ENCODE measurements around the gene WEE2. TPM values are rescaled to one million over a fixed set of nuclear protein-coding genes. Genes with fewer than 3 reads are reported as not detected.

The WEE2 gene
- total RNA-seq, 1 experiment from 2014 or later = 0.04 TPM

DNA sequence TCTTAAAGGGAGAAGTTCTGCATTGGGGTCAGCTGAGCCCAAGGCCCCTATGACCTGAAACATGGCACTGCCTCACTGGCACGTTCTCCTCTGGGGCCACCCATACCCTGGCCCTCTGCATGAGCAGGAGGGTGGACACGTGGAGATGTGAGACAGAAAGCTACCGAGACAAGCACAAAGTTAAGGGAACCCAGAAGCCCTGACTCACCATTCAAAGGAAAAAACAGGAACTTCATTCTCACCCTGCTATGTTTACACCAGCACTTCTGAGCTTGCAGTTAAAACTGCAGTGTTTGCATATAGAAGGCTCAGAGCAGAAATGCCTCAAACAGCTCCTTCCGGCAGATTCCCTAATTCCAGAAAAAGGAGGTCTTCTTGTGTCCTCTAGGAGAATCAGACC, 47.9 kb upstream of the WEE2 start:
- POLR2A ChIA-PET = no interaction called here
- Mint-ChIP-seq H3K4me1 (no peaks in the 10 kb centered on the region), H3K36me3 (peaks cover 28% of the 10 kb centered on the region), H3K27me3 (ENCODE audit: low read depth) (no peaks in the 10 kb centered on the region), H3K9me3 (no peaks in the 10 kb centered on the region), H3K4me3 (no peak overlapping the region), H3K27ac (0 out of 2 replicates have a peak overlapping the region, but pooled peaks have one; percentile 12)
- CTCF ChIA-PET = interaction anchor here (0.6 to 2.4 kb wide), 2 partner anchors 14 to 592 kb away, joined by 3 to 11 read pairs; no protein-coding TSS in a partner anchor
- ATAC-seq = no peak
- DNase-seq (ENCODE audit: low spot score) = no peak
- TF ChIP-seq ZNF317 (CRISPR knock-in tag; IDR thresholded peaks at IDR 0.05; ENCODE audit: borderline replicate concordance, low read depth) (no peak), ZNF396 (CRISPR knock-in tag; IDR thresholded peaks at IDR 0.05; ENCODE audit: borderline replicate concordance) (no peak), FOXP1 (CRISPR knock-in tag; IDR thresholded peaks at IDR 0.05; ENCODE audit: borderline replicate concordance) (no peak), TEAD4 (CRISPR knock-in tag; IDR thresholded peaks at IDR 0.05) (no peak), NFE2L1 (CRISPR knock-in tag; IDR thresholded peaks at IDR 0.05) (no peak), NR2C2 (CRISPR knock-in tag; IDR thresholded peaks at IDR 0.05) (no peak), IRF2 (CRISPR knock-in tag; IDR thresholded peaks at IDR 0.05; ENCODE audit: borderline replicate concordance, low read depth) (no peak)
- TF ChIP-seq, protein P1, sequence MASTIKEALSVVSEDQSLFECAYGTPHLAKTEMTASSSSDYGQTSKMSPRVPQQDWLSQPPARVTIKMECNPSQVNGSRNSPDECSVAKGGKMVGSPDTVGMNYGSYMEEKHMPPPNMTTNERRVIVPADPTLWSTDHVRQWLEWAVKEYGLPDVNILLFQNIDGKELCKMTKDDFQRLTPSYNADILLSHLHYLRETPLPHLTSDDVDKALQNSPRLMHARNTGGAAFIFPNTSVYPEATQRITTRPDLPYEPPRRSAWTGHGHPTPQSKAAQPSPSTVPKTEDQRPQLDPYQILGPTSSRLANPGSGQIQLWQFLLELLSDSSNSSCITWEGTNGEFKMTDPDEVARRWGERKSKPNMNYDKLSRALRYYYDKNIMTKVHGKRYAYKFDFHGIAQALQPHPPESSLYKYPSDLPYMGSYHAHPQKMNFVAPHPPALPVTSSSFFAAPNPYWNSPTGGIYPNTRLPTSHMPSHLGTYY (CRISPR knock-in tag; IDR thresholded peaks at IDR 0.05) = no peak
- TF ChIP-seq, protein P2, sequence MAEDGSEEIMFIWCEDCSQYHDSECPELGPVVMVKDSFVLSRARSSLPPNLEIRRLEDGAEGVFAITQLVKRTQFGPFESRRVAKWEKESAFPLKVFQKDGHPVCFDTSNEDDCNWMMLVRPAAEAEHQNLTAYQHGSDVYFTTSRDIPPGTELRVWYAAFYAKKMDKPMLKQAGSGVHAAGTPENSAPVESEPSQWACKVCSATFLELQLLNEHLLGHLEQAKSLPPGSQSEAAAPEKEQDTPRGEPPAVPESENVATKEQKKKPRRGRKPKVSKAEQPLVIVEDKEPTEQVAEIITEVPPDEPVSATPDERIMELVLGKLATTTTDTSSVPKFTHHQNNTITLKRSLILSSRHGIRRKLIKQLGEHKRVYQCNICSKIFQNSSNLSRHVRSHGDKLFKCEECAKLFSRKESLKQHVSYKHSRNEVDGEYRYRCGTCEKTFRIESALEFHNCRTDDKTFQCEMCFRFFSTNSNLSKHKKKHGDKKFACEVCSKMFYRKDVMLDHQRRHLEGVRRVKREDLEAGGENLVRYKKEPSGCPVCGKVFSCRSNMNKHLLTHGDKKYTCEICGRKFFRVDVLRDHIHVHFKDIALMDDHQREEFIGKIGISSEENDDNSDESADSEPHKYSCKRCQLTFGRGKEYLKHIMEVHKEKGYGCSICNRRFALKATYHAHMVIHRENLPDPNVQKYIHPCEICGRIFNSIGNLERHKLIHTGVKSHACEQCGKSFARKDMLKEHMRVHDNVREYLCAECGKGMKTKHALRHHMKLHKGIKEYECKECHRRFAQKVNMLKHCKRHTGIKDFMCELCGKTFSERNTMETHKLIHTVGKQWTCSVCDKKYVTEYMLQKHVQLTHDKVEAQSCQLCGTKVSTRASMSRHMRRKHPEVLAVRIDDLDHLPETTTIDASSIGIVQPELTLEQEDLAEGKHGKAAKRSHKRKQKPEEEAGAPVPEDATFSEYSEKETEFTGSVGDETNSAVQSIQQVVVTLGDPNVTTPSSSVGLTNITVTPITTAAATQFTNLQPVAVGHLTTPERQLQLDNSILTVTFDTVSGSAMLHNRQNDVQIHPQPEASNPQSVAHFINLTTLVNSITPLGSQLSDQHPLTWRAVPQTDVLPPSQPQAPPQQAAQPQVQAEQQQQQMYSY (CRISPR knock-in tag; IDR thresholded peaks at IDR 0.05) = no peak
- TF ChIP-seq, protein P3, sequence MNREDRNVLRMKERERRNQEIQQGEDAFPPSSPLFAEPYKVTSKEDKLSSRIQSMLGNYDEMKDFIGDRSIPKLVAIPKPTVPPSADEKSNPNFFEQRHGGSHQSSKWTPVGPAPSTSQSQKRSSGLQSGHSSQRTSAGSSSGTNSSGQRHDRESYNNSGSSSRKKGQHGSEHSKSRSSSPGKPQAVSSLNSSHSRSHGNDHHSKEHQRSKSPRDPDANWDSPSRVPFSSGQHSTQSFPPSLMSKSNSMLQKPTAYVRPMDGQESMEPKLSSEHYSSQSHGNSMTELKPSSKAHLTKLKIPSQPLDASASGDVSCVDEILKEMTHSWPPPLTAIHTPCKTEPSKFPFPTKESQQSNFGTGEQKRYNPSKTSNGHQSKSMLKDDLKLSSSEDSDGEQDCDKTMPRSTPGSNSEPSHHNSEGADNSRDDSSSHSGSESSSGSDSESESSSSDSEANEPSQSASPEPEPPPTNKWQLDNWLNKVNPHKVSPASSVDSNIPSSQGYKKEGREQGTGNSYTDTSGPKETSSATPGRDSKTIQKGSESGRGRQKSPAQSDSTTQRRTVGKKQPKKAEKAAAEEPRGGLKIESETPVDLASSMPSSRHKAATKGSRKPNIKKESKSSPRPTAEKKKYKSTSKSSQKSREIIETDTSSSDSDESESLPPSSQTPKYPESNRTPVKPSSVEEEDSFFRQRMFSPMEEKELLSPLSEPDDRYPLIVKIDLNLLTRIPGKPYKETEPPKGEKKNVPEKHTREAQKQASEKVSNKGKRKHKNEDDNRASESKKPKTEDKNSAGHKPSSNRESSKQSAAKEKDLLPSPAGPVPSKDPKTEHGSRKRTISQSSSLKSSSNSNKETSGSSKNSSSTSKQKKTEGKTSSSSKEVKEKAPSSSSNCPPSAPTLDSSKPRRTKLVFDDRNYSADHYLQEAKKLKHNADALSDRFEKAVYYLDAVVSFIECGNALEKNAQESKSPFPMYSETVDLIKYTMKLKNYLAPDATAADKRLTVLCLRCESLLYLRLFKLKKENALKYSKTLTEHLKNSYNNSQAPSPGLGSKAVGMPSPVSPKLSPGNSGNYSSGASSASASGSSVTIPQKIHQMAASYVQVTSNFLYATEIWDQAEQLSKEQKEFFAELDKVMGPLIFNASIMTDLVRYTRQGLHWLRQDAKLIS (CRISPR knock-in tag; IDR thresholded peaks at IDR 0.05; ENCODE audit: borderline replicate concordance) = no peak

DNA sequence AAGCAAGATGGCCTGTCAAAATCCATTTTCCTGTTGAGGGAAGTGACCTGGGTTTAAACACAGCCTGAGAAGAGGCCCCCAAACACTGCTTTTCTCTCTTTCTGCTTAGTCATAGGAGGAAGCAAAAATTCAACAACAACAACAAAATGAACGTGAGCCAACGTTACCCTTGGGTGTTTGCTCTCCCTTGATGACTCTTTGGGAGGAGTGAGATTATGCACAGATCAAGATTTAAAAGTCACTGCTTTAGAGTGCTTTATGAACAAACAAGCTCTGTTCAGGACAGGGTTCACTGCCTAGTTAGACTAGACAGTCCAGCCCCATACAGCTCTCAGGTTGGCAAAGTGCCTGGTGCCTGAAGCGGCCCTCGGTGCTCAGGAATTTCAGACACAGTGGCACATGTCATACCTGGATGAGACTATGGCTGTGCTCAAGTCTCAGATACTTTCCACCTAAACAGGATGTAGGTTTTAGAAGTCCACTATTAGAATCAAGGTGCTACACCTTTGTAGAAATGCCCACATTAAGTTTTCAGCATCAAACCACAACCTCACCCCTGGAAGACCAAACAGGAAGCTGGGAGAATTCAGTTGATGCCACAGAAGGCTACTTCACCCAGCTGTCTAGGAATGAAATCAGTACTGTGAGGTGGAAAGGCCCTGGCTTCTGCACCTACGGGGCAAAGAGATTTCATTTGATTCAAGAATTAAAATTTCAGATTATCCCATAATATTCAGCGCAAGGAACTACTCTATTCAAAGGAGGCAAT, 44.9 kb upstream of the WEE2 start:
- no peak for DNase-seq (ENCODE audit: low spot score)
- Mint-ChIP-seq H3K27ac (no peak overlapping the region), H3K27me3 (ENCODE audit: low read depth) (no peaks in the 10 kb centered on the region), H3K36me3 (peaks cover 35% of the 10 kb centered on the region), H3K9me3 (no peaks in the 10 kb centered on the region), H3K4me1 (no peaks in the 10 kb centered on the region), H3K4me3 (no peak overlapping the region)
- ChIA-PET POLR2A (interaction anchor here (0.6 kb wide), 2 partner anchors 296 to 848 kb away, joined by 3 to 4 read pairs; no protein-coding TSS in a partner anchor), CTCF (interaction anchor here (1.4 kb wide), 1 partner anchor 11 kb away, joined by 3 read pairs; no protein-coding TSS in a partner anchor)
- no peak for ATAC-seq
- TF ChIP-seq JUN (CRISPR knock-in tag; IDR thresholded peaks at IDR 0.05) (no peak), ZNF671 (CRISPR knock-in tag; IDR thresholded peaks at IDR 0.05) (no peak), GABPB1 (CRISPR knock-in tag; IDR thresholded peaks at IDR 0.05) (no peak)
- TF ChIP-seq, protein P4, sequence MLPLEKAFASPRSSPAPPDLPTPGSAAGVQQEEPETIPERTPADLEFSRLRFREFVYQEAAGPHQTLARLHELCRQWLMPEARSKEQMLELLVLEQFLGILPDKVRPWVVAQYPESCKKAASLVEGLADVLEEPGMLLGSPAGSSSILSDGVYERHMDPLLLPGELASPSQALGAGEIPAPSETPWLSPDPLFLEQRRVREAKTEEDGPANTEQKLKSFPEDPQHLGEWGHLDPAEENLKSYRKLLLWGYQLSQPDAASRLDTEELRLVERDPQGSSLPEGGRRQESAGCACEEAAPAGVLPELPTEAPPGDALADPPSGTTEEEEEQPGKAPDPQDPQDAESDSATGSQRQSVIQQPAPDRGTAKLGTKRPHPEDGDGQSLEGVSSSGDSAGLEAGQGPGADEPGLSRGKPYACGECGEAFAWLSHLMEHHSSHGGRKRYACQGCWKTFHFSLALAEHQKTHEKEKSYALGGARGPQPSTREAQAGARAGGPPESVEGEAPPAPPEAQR (CRISPR knock-in tag; IDR thresholded peaks at IDR 0.05) = no peak
